SK-N-SH (cell line): Measurements from ENCODE around the gene PHF1. TPM values are rescaled to one million over a fixed set of nuclear protein-coding genes. Genes with fewer than 3 reads are reported as not detected.
A peak's percentile ranks its signal among the peaks of the same experiment; 100 is the strongest.

ENCODE experiments used
- CTCF ChIA-PET: fragments of 300-600, 350-600 bp; formaldehyde crosslinking; extraction: SDS; loops from one replicate; lab custom pipeline; 2021; lab: Yijun Ruan, JAX
- POLR2A ChIA-PET: fragments of 350-600 bp; sonication (Branson Sonifier 250); formaldehyde crosslinking; extraction: SDS; loops from one replicate; lab custom pipeline; 2020; ENCODE audit warnings: antibody characterized with exemption, inconsistent platforms; lab: Yijun Ruan, JAX
- DNase-seq: peaks from one replicate; pipeline ENCODE4 v3.0.0; 2012
- H2AFZ ChIP-seq: fragments of 200-600 bp; sonication (generic); 2 replicates; pipeline ENCODE4 v1.8.1; 2016; ENCODE audit warnings: antibody characterized with exemption, mild to moderate bottlenecking, low read depth
- H3F3A ChIP-seq: fragments of 200-600 bp; sonication (generic); replicated peaks from 2 replicates; pipeline ENCODE3; 2016; ENCODE audit warnings: antibody characterized with exemption, mild to moderate bottlenecking; ENCODE audit not compliant: insufficient read depth
- H3K27ac ChIP-seq, 2 experiments: fragments of 200-500 bp in 1 of 2; fragments of 200-600 bp in 1 of 2; sonication (Bioruptor generic) in 1 of 2; sonication (generic), shearing (Covaris generic) in 1 of 2; 2 replicates each; pipeline versions ENCODE4 v1.5.1 to v1.6.1; 2014 to 2016; ENCODE audit warnings: low read depth in 2 of 2, inconsistent platforms in 1 of 2, low read length in 1 of 2, mild to moderate bottlenecking in 1 of 2, mixed read lengths in 1 of 2
- H3K27me3 ChIP-seq: fragments of 200-600 bp; sonication (generic), shearing (Covaris generic); 2 replicates; pipeline ENCODE4 v1.6.1; 2016; ENCODE audit warnings: mixed run types; ENCODE audit not compliant: insufficient read depth
- H3K36me3 ChIP-seq, 2 experiments: fragments of 200-500 bp in 1 of 2; fragments of 200-600 bp in 1 of 2; sonication (Bioruptor generic) in 1 of 2; sonication (generic) in 1 of 2; replicated peaks in 1 of 2; 2 replicates each; pipeline versions ENCODE3 to v1.5.1; 2014 to 2016; ENCODE audit warnings: low read length in 1 of 2, mild to moderate bottlenecking in 1 of 2; ENCODE audit not compliant: insufficient read depth in 2 of 2, control insufficient read depth in 1 of 2
- H3K4me1 ChIP-seq, 2 experiments: fragments of 200-500 bp in 1 of 2; fragments of 200-600 bp in 1 of 2; sonication (Bioruptor generic) in 1 of 2; sonication (generic), shearing (Covaris generic) in 1 of 2; 2 replicates each; pipeline versions ENCODE4 v1.5.1 to v1.6.1; 2014 to 2016; ENCODE audit warnings: low read depth in 1 of 2, low read length in 1 of 2, mixed run types in 1 of 2; ENCODE audit not compliant: insufficient read depth in 2 of 2, control insufficient read depth in 1 of 2
- H3K4me2 ChIP-seq: fragments of 200-600 bp; sonication (generic), shearing (Covaris generic); 2 replicates; pipeline ENCODE4 v1.6.1; 2017; ENCODE audit warnings: mixed run types
- H3K4me3 ChIP-seq, 2 experiments: fragments of 200-500 bp in 1 of 2; fragments of 200-600 bp in 1 of 2; sonication (Bioruptor generic) in 1 of 2; sonication (generic), shearing (Covaris generic) in 1 of 2; 2 replicates each; pipeline versions ENCODE4 v1.5.1 to v1.8.1; 2014 to 2016; ENCODE audit warnings: low read depth in 2 of 2, inconsistent platforms in 1 of 2, low read length in 1 of 2, mild to moderate bottlenecking in 1 of 2, mixed read lengths in 1 of 2, moderate library complexity in 1 of 2
- H3K79me2 ChIP-seq: fragments of 200-600 bp; sonication (generic); 2 replicates; pipeline ENCODE4 v1.8.1; 2017; ENCODE audit warnings: mild to moderate bottlenecking; ENCODE audit not compliant: insufficient read depth
- H3K9ac ChIP-seq: fragments of 200-600 bp; sonication (generic); 2 replicates; pipeline ENCODE4 v1.6.1; 2017; ENCODE audit warnings: mixed run types
- H3K9me2 ChIP-seq: fragments of 200-600 bp; sonication (generic); 2 replicates; pipeline ENCODE4 v1.6.1; 2017; ENCODE audit warnings: mixed run types
- H3K9me3 ChIP-seq: fragments of 200-600 bp; sonication (generic); 2 replicates; pipeline ENCODE4 v1.6.1; 2017; ENCODE audit warnings: mixed run types, mild to moderate bottlenecking, moderate library complexity
- H4K20me1 ChIP-seq: fragments of 200-600 bp; sonication (generic); 2 replicates; pipeline ENCODE4 v1.6.1; 2017; ENCODE audit warnings: mild to moderate bottlenecking, mixed run types; ENCODE audit not compliant: insufficient read depth
- CHD2 ChIP-seq: fragments of 150-350 bp; IDR thresholded peaks from 2 replicates; pipeline ENCODE4 v1.6.1; 2018; ENCODE audit warnings: low read length; ENCODE audit not compliant: partially characterized antibody
- CTCF ChIP-seq: fragments of 200-600 bp; sonication (generic); IDR thresholded peaks from 2 replicates; pipeline ENCODE4 v1.6.1; 2017; ENCODE audit warnings: antibody characterized with exemption, mild to moderate bottlenecking, moderate library complexity
- ELF1 ChIP-seq: IDR thresholded peaks from 2 replicates; pipeline ENCODE4 v1.4.0; 2012
- EP300 ChIP-seq, 2 experiments: IDR thresholded peaks; 2 replicates each; pipeline versions ENCODE4 v1.4.0 to v1.6.1; 2012; ENCODE audit warnings: borderline replicate concordance in 1 of 2, low read depth in 1 of 2, low read length in 1 of 2
- FOXJ3 ChIP-seq: sonication (generic); formaldehyde crosslinking; IDR thresholded peaks from 2 replicates; pipeline ENCODE4 v1.5.1; 2020; ENCODE audit warnings: mild to moderate bottlenecking, missing genetic modification reagents
- FOXM1 ChIP-seq: IDR thresholded peaks from 2 replicates; pipeline ENCODE4 v1.4.0; 2012; ENCODE audit warnings: low read depth, mild to moderate bottlenecking
- GABPA ChIP-seq: IDR thresholded peaks from 2 replicates; pipeline ENCODE4 v1.4.0; 2012; ENCODE audit warnings: low read depth, mild to moderate bottlenecking
- GATA2 ChIP-seq: sonication (generic); formaldehyde crosslinking; IDR thresholded peaks from 2 replicates; pipeline ENCODE4 v1.5.0; 2020; ENCODE audit warnings: mild to moderate bottlenecking, missing genetic modification reagents
- JUND ChIP-seq: IDR thresholded peaks from 2 replicates; pipeline ENCODE4 v1.4.0; 2012
- MXI1 ChIP-seq: IDR thresholded peaks from 2 replicates; pipeline ENCODE4 v1.6.1; 2012; ENCODE audit warnings: mild to moderate bottlenecking, low read depth, low read length, improper control_type of control experiment
- NRF1 ChIP-seq: IDR thresholded peaks from 2 replicates; pipeline ENCODE4 v1.6.1; 2012; ENCODE audit warnings: low read depth, mild to moderate bottlenecking, low read length
- RAD21 ChIP-seq: IDR thresholded peaks from 2 replicates; pipeline ENCODE4 v1.6.1; 2012; ENCODE audit warnings: mild to moderate bottlenecking, low read length
- RCOR1 ChIP-seq: fragments of 150-350 bp; IDR thresholded peaks from 2 replicates; pipeline ENCODE4 v1.6.1; 2017; ENCODE audit warnings: antibody characterized with exemption, low read length
- REST ChIP-seq: IDR thresholded peaks from 2 replicates; pipeline ENCODE4 v1.6.1; 2012; ENCODE audit warnings: mild to moderate bottlenecking, low read depth, low read length, moderate library complexity
- RFX5 ChIP-seq: IDR thresholded peaks from 2 replicates; pipeline ENCODE4 v1.6.1; 2012; ENCODE audit warnings: mild to moderate bottlenecking, improper control_type of control experiment, low read length
- RXRA ChIP-seq: IDR thresholded peaks from 2 replicates; pipeline ENCODE4 v1.4.0; 2012; ENCODE audit warnings: low read depth, mild to moderate bottlenecking, borderline replicate concordance
- SIN3A ChIP-seq: IDR thresholded peaks from 2 replicates; pipeline ENCODE4 v1.6.1; 2012; ENCODE audit warnings: low read depth, mild to moderate bottlenecking, low read length, moderate library complexity, borderline replicate concordance
- SMC3 ChIP-seq: IDR thresholded peaks from 2 replicates; pipeline ENCODE4 v1.6.1; 2012; ENCODE audit warnings: low read depth, low read length, improper control_type of control experiment
- TAF1 ChIP-seq: IDR thresholded peaks from 2 replicates; pipeline ENCODE4 v1.6.1; 2012; ENCODE audit warnings: low read depth, mild to moderate bottlenecking, low read length, moderate library complexity, borderline replicate concordance
- TCF12 ChIP-seq: IDR thresholded peaks from 2 replicates; pipeline ENCODE4 v1.4.0; 2012
- TEAD4 ChIP-seq: IDR thresholded peaks from 2 replicates; pipeline ENCODE4 v1.4.0; 2012; ENCODE audit warnings: mild to moderate bottlenecking, borderline replicate concordance; ENCODE audit not compliant: insufficient read depth
- USF1 ChIP-seq: IDR thresholded peaks from 2 replicates; pipeline ENCODE4 v1.4.0; 2012; ENCODE audit warnings: low read depth, borderline replicate concordance
- WGBS: methylation state at CpG from one replicate; pipeline ENCODE4 v1.1.6; 2017; ENCODE audit warnings: low lambda C conversion rate; 5-methylcytosine and 5-hydroxymethylcytosine counted together
- polyA plus RNA-seq, 3 experiments: library from polyadenylated mRNA; depleted of rRNA; stranded (reverse); fragments of >200 nt; gene quantifications; 2 replicates each; pipeline ENCODE4 v1.2.3, GENCODE V29; 2012

Gene PHF1
- polyA plus RNA-seq, 1 of the 3 experiments (the other 2 are of a cell fraction), result 48.7 TPM

- Histone ChIP-seq H3K27ac (no peak overlapping the region), H2AFZ (no peak overlapping the region), H3K4me2 (no peak overlapping the region), H3K27me3 (no peaks in the 10 kb centered on the region), H3K9me2 (no peaks in the 10 kb centered on the region), H3K36me3 (peaks cover 22 to 26% of the 10 kb centered on the region in 2 experiments), H3K4me1 (peaks cover 8 to 19% of the 10 kb centered on the region in 2 experiments; a peak in 2 of 4 replicates), H3F3A (no peaks in the 10 kb centered on the region), H4K20me1 (no peaks in the 10 kb centered on the region), H3K9me3 (no peaks in the 10 kb centered on the region), H3K4me3 (no peak overlapping the region), H3K9ac (no peak overlapping the region), H3K79me2 (peaks cover 8% of the 10 kb centered on the region; the same call in 1 of the 2 replicates)
- ChIA-PET CTCF (interaction anchor here (1.0 kb wide), 1 partner anchor 13 kb away, joined by 3 read pairs; no protein-coding TSS in a partner anchor), POLR2A (no interaction called here)
- no peak for TF ChIP-seq RAD21
- TF ChIP-seq RCOR1, result no peak
- no peak for TF ChIP-seq CTCF
- no peak for TF ChIP-seq JUND
- no peak for TF ChIP-seq RXRA
- TF ChIP-seq REST, result no peak
- no peak for TF ChIP-seq TEAD4
- no peak for TF ChIP-seq MXI1
- no peak for TF ChIP-seq CHD2
- TF ChIP-seq TAF1, result no peak
- no peak for TF ChIP-seq FOXM1
- TF ChIP-seq GABPA, result no peak
- no peak for DNase-seq
- WGBS, result 88% methylated on average over 3 of the region's 4 CpGs
Observed at GRCh38 chr6:33434961-33435360, 24.1 kb downstream of the PHF1 start.

DNA sequence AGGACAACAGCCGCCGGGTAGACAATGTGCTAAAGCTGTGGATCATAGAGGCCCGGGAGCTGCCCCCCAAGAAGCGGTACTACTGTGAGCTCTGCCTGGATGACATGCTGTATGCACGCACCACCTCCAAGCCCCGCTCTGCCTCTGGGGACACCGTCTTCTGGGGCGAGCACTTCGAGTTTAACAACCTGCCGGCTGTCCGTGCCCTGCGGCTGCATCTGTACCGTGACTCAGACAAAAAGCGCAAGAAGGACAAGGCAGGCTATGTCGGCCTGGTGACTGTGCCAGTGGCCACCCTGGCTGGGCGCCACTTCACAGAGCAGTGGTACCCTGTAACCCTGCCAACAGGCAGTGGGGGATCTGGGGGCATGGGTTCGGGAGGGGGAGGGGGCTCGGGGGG lies 26.9 kb downstream of the PHF1 start:
- 90% methylated on average over 12 of the region's 18 CpGs for WGBS
- Histone ChIP-seq H2AFZ (no peak overlapping the region), H3K27ac (no peak overlapping the region), H3F3A (no peaks in the 10 kb centered on the region), H3K27me3 (no peaks in the 10 kb centered on the region), H3K79me2 (no peaks in the 10 kb centered on the region), H3K4me2 (no peak overlapping the region), H3K4me3 (no peak overlapping the region), H3K9me3 (no peaks in the 10 kb centered on the region), H3K9me2 (no peaks in the 10 kb centered on the region), H3K36me3 (peaks cover 22 to 33% of the 10 kb centered on the region in 2 experiments), H4K20me1 (no peaks in the 10 kb centered on the region), H3K9ac (no peak overlapping the region), H3K4me1 (no peaks in the 10 kb centered on the region)
- CTCF ChIA-PET, result interaction anchor here (0.9 to 2.4 kb wide), 2 partner anchors 10 to 12 kb away, joined by 3 to 8 read pairs; no protein-coding TSS in a partner anchor
- POLR2A ChIA-PET, result no interaction called here
- peak; percentile 16 for DNase-seq
- TF ChIP-seq SMC3 (no peak), JUND (no peak), RFX5 (no peak), GATA2 (CRISPR knock-in tag) (no peak), RCOR1 (no peak), ELF1 (no peak), RXRA (no peak), EP300 (IDR thresholded peaks at IDR 0.05; ENCODE audit: borderline replicate concordance in 1 of 2, low read depth in 1 of 2, low read length in 1 of 2) (no peak), NRF1 (no peak), USF1 (no peak), TCF12 (no peak), RAD21 (no peak), MXI1 (no peak), FOXJ3 (CRISPR knock-in tag) (no peak), FOXM1 (no peak), SIN3A (no peak)
